Gastrocnemius medialis (tissue), 4 donors: ENCODE results near the gene HOXD8. TPM values are rescaled to one million over a fixed set of nuclear protein-coding genes. Genes with fewer than 3 reads are reported as not detected.

Experiments
- ATAC-seq, 2 donors: fragments of 150-250 bp; one replicate each; pipeline ENCODE4 v1.9.1; 2016
- DNase-seq, 2 donors: peaks; one replicate each; pipeline ENCODE4 v3.0.0-alpha.2; 2019
- H3K27ac ChIP-seq, 4 donors: fragments of 200-600 bp; sonication (generic); 1 replicate in 1 of 4; 2 replicates in 3 of 4; pipeline ENCODE4 v1.5.1; 2016 to 2018; ENCODE audit warnings: mild to moderate bottlenecking in 2 of 4, moderate library complexity in 1 of 4
- H3K27me3 ChIP-seq, 3 donors: fragments of 200-600 bp; sonication (generic) in 2 of 3; 1 replicate in 1 of 3; 2 replicates in 2 of 3; pipeline versions ENCODE4 v1.5.1 to v1.6.0; 2016 to 2019; ENCODE audit warnings: mild to moderate bottlenecking in 1 of 3, moderate library complexity in 1 of 3
- H3K36me3 ChIP-seq, 2 donors: fragments of 200-600 bp; sonication (generic) in 1 of 2; one replicate each; pipeline ENCODE4 v1.5.1; 2017 to 2018
- H3K4me1 ChIP-seq, 2 donors: fragments of 200-600 bp; sonication (generic) in 1 of 2; one replicate each; pipeline ENCODE4 v1.5.1; 2016 to 2017; ENCODE audit warnings: mild to moderate bottlenecking in 2 of 2
- H3K4me3 ChIP-seq, 4 donors: fragments of 200-600 bp; sonication (generic) in 3 of 4; 1 replicate in 1 of 4; 2 replicates in 3 of 4; pipeline ENCODE4 v1.5.1; 2016 to 2019; ENCODE audit warnings: mild to moderate bottlenecking in 2 of 4
- H3K9me3 ChIP-seq, 3 donors: fragments of 200-600 bp; sonication (generic) in 2 of 3; 1 replicate in 1 of 3; 2 replicates in 2 of 3; pipeline ENCODE4 v1.5.1; 2016 to 2019
- POLR2A ChIP-seq, 2 donors: fragments of 450-650 bp; IDR thresholded peaks; one replicate each; pipeline ENCODE4 v1.6.1; 2017; ENCODE audit warnings: antibody characterized with exemption in 2 of 2, mild to moderate bottlenecking in 2 of 2, moderate library complexity in 2 of 2
- in situ Hi-C, 4 donors: fragments of 200-750 bp; cut with MboI; loops; one replicate each; pipeline versions ENCODE4 v1.15.0 to v1.8.0; 2017; ENCODE audit warnings: low sequenced_read_pairs in 4 of 4
- intact Hi-C: fragments of 100-400 bp; cut with DNase I; formaldehyde crosslinking; loops from one replicate; pipeline ENCODE4 v1.15.1; 2023; ENCODE audit warnings: low total_unique reads
- total RNA-seq, 4 donors: library from RNA; depleted of rRNA; stranded (reverse); fragments of >200 nt; gene quantifications; one replicate each; pipeline versions ENCODE4 v1.1.0 to v1.2.3, GENCODE V29; 2016
- TF ChIP-seq, protein P1 (sequence below), 5 experiments: fragments of 450-650 bp in 3 of 5; fragments of 200-600 bp in 2 of 5; sonication (generic) in 2 of 5; IDR thresholded peaks in 4 of 5; conservative IDR thresholded peaks in 1 of 5; 1 replicate in 4 of 5; 2 replicates in 1 of 5; pipeline ENCODE4 v1.5.1; 2016 to 2019; ENCODE audit warnings: antibody characterized with exemption in 5 of 5, mild to moderate bottlenecking in 3 of 5, moderate library complexity in 3 of 5

Gene HOXD8
- total RNA-seq, 4 donors from 2014 or later, result 4.0 to 12.0 (median 7.2) TPM

DNA sequence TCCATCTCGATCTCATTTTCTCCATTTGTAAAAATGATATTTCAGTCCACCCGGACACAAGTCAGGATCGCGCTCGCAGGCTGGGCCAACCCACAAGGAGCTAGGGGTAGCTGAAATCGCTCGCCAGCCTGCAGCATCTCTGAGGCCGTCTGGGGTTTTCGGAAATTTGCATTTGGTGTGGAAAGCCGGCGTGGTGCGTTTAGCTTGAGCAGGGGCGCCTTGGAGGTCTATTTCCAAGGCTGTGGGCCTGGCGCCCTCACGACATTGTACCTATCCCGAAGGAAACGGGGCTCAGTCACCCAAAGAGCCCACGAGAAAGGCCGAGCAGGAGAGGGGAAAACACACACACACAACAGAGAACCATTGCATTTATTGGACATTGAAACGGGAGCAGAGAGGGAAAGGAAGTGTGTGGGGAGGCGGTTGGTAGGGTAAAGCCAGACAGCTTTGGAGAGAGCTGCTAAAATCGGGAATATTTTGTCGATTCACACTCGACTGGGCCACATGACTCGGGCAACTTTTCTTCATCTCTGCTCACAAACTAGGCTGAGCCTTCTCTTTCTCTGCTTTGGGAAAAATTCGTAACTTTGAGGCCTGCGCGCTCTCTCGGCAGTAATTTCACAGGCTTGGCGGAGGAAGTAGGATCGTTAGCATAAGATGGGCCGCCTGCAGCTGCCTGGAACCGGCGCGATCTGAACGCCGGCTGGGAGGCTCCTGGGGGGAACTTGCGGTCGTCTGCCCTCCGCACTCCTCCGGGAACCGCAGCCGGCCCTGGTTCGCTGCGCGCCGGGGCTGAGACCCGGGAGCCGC lies 1.1 kb upstream of the HOXD8 start:
- in situ Hi-C loops, result loop anchor here (5.0 to 25.0 kb wide), 8 partner anchors 324 to 1034 kb away; no protein-coding TSS in a partner anchor
- H3K36me3 ChIP-seq, result no peaks in the 10 kb centered on the region
- peak overlapping the region; percentile 57 to 77 (median 68) for H3K4me3 ChIP-seq
- H3K9me3 ChIP-seq, result no peaks in the 10 kb centered on the region
- peaks cover 5 to 6% of the 10 kb centered on the region in 2 donors for H3K4me1 ChIP-seq
- no peak for TF ChIP-seq POLR2A (IDR thresholded peaks at IDR 0.05)
- TF ChIP-seq, protein P1, sequence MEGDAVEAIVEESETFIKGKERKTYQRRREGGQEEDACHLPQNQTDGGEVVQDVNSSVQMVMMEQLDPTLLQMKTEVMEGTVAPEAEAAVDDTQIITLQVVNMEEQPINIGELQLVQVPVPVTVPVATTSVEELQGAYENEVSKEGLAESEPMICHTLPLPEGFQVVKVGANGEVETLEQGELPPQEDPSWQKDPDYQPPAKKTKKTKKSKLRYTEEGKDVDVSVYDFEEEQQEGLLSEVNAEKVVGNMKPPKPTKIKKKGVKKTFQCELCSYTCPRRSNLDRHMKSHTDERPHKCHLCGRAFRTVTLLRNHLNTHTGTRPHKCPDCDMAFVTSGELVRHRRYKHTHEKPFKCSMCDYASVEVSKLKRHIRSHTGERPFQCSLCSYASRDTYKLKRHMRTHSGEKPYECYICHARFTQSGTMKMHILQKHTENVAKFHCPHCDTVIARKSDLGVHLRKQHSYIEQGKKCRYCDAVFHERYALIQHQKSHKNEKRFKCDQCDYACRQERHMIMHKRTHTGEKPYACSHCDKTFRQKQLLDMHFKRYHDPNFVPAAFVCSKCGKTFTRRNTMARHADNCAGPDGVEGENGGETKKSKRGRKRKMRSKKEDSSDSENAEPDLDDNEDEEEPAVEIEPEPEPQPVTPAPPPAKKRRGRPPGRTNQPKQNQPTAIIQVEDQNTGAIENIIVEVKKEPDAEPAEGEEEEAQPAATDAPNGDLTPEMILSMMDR (IDR thresholded peaks at IDR 0.05 in 4 of 5, conservative IDR thresholded peaks at IDR 0.05 in 1 of 5), result no peak
- intact Hi-C loops, result loop anchor here (2.0 to 10.0 kb wide), 4 partner anchors 426 to 1016 kb away; no protein-coding TSS in a partner anchor
- no peak for DNase-seq
- peak overlapping the region; percentile 83 to 95 (median 86) for H3K27ac ChIP-seq
- H3K27me3 ChIP-seq, result peaks cover 5 to 64% (median 48%) of the 10 kb centered on the region in 3 donors
- no peak for ATAC-seq

DNA sequence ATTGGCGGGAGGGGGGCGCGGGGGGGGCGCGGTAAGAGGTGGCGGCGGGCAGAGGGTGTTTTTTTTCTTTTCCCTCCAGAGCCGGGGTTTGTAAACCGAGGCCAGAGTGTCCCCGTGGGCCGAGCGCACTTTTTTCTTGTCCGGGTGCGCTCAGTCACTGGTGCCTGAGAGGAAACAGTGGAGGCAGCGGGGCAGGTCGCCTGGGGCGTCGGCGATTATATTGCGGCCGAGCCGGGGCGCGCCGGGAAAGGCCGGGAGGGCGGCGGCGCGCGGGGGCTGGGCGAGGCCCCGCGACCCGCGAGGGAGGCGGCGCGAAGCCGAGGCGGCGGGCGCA lies 275 bp downstream of the HOXD8 start:
- in situ Hi-C loops, result loop anchor here (5.0 to 25.0 kb wide), 8 partner anchors 323 to 1033 kb away; no protein-coding TSS in a partner anchor
- H3K36me3 ChIP-seq, result no peaks in the 10 kb centered on the region
- TF ChIP-seq, protein P1 (IDR thresholded peaks at IDR 0.05 in 4 of 5, conservative IDR thresholded peaks at IDR 0.05 in 1 of 5), result no peak
- TF ChIP-seq POLR2A (IDR thresholded peaks at IDR 0.05), result no peak
- peak; percentile 37 to 59 for ATAC-seq
- H3K9me3 ChIP-seq, result no peaks in the 10 kb centered on the region
- H3K27ac ChIP-seq, result peak overlapping the region; percentile 83 to 95 (median 86)
- H3K27me3 ChIP-seq, result peaks cover 0 to 55% (median 36%) of the 10 kb centered on the region in 3 donors
- peaks cover 3 to 6% of the 10 kb centered on the region in 2 donors for H3K4me1 ChIP-seq
- H3K4me3 ChIP-seq, result peak overlapping the region; percentile 57 to 77 (median 68)
- intact Hi-C loops, result loop anchor here (2.0 to 10.0 kb wide), 6 partner anchors 59 to 1015 kb away; partner anchors contain the start of genes HOXD1 and LNPK
- DNase-seq, result no peak

GRCh38 chr2:176130147-176130956 lies 847 bp downstream of the HOXD8 start:
- peak overlapping the region; percentile 60 to 68 (median 66) for H3K4me3 ChIP-seq
- intact Hi-C loops (loop anchor here (2.0 to 5.0 kb wide), 2 partner anchors 58 to 128 kb away; partner anchors contain the start of genes HOXD1 and LNPK), in situ Hi-C loops (loop anchor here in 3 of 4 donors (25.0 kb wide), 2 partner anchors 682 to 1032 kb away; no protein-coding TSS in a partner anchor)
- H3K4me1 ChIP-seq, result peaks cover 8 to 12% of the 10 kb centered on the region in 2 donors
- H3K36me3 ChIP-seq, result no peaks in the 10 kb centered on the region
- no peaks in the 10 kb centered on the region for H3K9me3 ChIP-seq
- TF ChIP-seq POLR2A (IDR thresholded peaks at IDR 0.05), result peak; percentile 26 to 44
- TF ChIP-seq, protein P1 (IDR thresholded peaks at IDR 0.05 in 4 of 5, conservative IDR thresholded peaks at IDR 0.05 in 1 of 5), result peak in 1 of 5 experiments; percentile 9
- peaks cover 0 to 50% (median 30%) of the 10 kb centered on the region in 3 donors for H3K27me3 ChIP-seq
- peak overlapping the region; percentile 83 to 95 (median 86) for H3K27ac ChIP-seq
- ATAC-seq (peak; percentile 42 to 66), DNase-seq (no peak)
